ENCODE results near the gene C12orf57. TPM values are rescaled to one million over a fixed set of nuclear protein-coding genes. Genes with fewer than 3 reads are reported as not detected.

C12orf57 gene
- total RNA-seq, 4 donors from 2014 or later = 251 to 495 (median 436) TPM

DNA sequence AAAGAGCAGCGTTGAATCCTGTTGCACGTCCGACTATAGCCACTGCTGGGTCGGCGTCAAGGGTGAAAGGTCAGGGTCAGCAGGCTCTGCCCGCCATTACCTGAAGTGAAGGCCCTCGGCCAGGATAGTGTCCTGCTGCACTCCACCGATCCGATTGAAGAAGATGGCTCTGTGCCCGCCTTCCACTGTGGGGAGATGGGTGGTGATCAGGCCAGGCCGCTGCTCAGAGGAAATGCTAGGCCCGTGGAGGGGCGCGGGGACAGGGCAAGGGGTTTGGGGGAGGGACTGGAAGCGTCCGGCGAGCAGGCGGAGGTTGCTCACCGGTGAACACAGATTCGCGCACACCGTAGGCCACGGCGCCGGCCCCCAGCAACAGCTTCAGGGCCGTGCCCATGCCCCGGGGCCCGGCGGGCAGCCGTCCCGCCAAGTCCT, 26.3 kb downstream of the C12orf57 start:
- peak in 1 of 2 donors; percentile 82 for DNase-seq (ENCODE audit: low spot score in 2 of 2)
- H3K27me3 ChIP-seq = no peaks in the 10 kb centered on the region
- TF ChIP-seq EP300 (IDR thresholded peaks at IDR 0.05) = no peak
- TF ChIP-seq, protein P1, sequence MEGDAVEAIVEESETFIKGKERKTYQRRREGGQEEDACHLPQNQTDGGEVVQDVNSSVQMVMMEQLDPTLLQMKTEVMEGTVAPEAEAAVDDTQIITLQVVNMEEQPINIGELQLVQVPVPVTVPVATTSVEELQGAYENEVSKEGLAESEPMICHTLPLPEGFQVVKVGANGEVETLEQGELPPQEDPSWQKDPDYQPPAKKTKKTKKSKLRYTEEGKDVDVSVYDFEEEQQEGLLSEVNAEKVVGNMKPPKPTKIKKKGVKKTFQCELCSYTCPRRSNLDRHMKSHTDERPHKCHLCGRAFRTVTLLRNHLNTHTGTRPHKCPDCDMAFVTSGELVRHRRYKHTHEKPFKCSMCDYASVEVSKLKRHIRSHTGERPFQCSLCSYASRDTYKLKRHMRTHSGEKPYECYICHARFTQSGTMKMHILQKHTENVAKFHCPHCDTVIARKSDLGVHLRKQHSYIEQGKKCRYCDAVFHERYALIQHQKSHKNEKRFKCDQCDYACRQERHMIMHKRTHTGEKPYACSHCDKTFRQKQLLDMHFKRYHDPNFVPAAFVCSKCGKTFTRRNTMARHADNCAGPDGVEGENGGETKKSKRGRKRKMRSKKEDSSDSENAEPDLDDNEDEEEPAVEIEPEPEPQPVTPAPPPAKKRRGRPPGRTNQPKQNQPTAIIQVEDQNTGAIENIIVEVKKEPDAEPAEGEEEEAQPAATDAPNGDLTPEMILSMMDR (IDR thresholded peaks at IDR 0.05) = no peak
- TF ChIP-seq POLR2A (IDR thresholded peaks at IDR 0.05) = no peak
- no peak for TF ChIP-seq POLR2AphosphoS5 (IDR thresholded peaks at IDR 0.05)
- no peaks in the 10 kb centered on the region for H3K9me3 ChIP-seq
- H3K27ac ChIP-seq = peak overlapping the region; percentile 89
- peaks cover 52% of the 10 kb centered on the region for H3K4me1 ChIP-seq
- peak overlapping the region; percentile 78 for H3K4me3 ChIP-seq
- 1% methylated on average over 7 of the region's 31 CpGs for WGBS
- peaks cover 55% of the 10 kb centered on the region for H3K36me3 ChIP-seq

GRCh38 chr12:6974180-6974579, 30.4 kb downstream of the C12orf57 start:
- Histone ChIP-seq H3K27ac (no peak overlapping the region), H3K9me3 (no peaks in the 10 kb centered on the region), H3K4me3 (no peak overlapping the region), H3K36me3 (peaks cover 49% of the 10 kb centered on the region), H3K4me1 (peaks cover 29% of the 10 kb centered on the region), H3K27me3 (no peaks in the 10 kb centered on the region)
- WGBS = 86% methylated on average over 6 of the region's 6 CpGs
- DNase-seq (ENCODE audit: low spot score in 2 of 2) = peak in 1 of 2 donors; percentile 50
- TF ChIP-seq POLR2A (IDR thresholded peaks at IDR 0.05) = no peak

DNA sequence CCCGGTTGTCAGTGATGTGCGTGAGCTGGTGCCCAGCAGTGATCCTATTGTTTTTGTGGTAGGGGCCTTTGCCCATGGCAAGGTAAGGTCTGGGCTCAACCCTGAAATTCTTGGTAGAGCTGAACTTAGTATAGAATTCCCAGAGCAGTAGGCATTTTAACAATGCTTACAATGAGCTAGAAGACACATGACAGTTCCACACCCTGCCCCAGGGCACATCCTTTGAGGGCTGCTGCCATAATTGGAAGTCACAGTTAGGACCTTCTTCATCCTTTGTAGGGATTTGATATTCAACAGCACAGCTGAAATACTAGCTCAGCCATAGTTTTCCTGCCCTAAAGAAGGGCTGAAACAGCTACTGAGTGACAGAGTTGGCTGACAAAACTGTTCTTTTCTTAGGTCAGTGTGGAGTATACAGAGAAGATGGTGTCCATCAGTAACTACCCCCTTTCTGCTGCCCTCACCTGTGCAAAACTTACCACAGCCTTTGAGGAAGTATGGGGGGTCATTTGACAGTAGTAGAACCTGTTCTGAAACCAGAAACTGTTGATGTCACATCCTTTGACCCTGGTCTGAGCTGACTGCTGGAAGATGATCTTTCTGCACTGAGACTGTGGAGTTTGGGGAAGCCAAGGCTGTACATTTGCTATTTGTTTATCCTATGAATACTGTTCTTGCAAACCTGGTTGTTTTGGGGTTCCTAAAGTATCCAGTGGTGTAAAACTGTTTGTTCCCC, 31.6 kb downstream of the C12orf57 start:
- TF ChIP-seq EP300 (IDR thresholded peaks at IDR 0.05) (no peak), POLR2AphosphoS5 (IDR thresholded peaks at IDR 0.05) (no peak), POLR2A (IDR thresholded peaks at IDR 0.05) (no peak)
- TF ChIP-seq, protein P1 (IDR thresholded peaks at IDR 0.05) = no peak
- H3K27ac ChIP-seq = no peak overlapping the region
- H3K36me3 ChIP-seq = peaks cover 57% of the 10 kb centered on the region

DNA sequence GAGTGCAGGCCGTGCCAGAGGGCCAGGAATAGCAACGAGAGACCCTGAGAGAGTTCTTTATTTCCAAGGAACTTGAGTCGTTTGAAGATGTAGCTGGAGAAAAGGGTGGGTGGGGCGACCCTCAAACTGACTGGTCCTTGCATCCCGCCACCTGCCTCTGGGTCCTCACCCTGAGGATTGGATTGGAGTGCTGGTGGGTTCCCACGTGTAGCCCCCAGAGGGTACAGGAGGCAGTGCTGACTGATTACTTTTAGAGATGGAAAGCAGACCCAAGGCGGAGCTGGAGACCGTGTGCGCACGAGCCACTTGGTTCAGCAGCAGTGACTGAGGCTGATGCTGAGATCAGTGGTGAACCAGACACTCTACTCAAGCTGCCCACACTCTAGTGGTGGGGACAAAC, 33.8 kb downstream of the C12orf57 start:
- Histone ChIP-seq H3K4me3 (no peak overlapping the region), H3K27ac (no peak overlapping the region), H3K36me3 (peaks cover 78% of the 10 kb centered on the region), H3K4me1 (peaks cover 16% of the 10 kb centered on the region), H3K27me3 (no peaks in the 10 kb centered on the region), H3K9me3 (no peaks in the 10 kb centered on the region)
- TF ChIP-seq, protein P1 (IDR thresholded peaks at IDR 0.05) = no peak
- no peak for TF ChIP-seq POLR2AphosphoS5 (IDR thresholded peaks at IDR 0.05)
- no peak for TF ChIP-seq EP300 (IDR thresholded peaks at IDR 0.05)
- 77% methylated on average over 9 of the region's 10 CpGs for WGBS
- DNase-seq (ENCODE audit: low spot score in 2 of 2) = no peak

More for the DNA sequence above, 31.6 kb downstream of the C12orf57 start:
- Histone ChIP-seq H3K27me3 (no peaks in the 10 kb centered on the region), H3K4me3 (no peak overlapping the region), H3K9me3 (no peaks in the 10 kb centered on the region), H3K4me1 (peaks cover 26% of the 10 kb centered on the region)
- WGBS = 78% methylated on average over 2 of the region's 2 CpGs
- no peak for DNase-seq (ENCODE audit: low spot score in 2 of 2)

DNA sequence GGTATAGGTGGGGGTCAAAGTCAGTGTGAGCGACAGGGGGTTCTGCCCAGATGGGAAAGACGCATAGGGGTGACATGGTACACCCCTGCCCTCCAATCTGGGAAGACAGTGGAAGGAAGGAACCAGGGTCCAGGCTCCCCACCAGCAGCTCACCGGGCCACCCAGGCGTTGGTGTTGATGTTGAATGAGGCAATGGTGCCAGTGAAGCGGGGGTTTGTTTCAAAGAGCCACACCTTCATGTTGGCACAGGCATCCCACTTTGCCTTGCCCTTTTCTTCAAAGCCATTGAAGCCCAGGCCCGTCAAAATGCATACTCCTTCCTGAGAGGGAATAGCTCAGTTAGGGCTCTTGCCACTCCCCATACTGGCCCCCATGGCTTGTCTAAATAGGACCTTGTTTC, 34.4 kb downstream of the C12orf57 start:
- WGBS = 70% methylated on average over 6 of the region's 6 CpGs
- H3K4me1 ChIP-seq = peaks cover 16% of the 10 kb centered on the region
- TF ChIP-seq, protein P1 (IDR thresholded peaks at IDR 0.05) = no peak
- no peak for TF ChIP-seq EP300 (IDR thresholded peaks at IDR 0.05)
- no peak for TF ChIP-seq POLR2AphosphoS5 (IDR thresholded peaks at IDR 0.05)
- no peak for TF ChIP-seq POLR2A (IDR thresholded peaks at IDR 0.05)
- no peak overlapping the region for H3K27ac ChIP-seq
- no peaks in the 10 kb centered on the region for H3K9me3 ChIP-seq
- no peak overlapping the region for H3K4me3 ChIP-seq
- no peaks in the 10 kb centered on the region for H3K27me3 ChIP-seq
- no peak for DNase-seq (ENCODE audit: low spot score in 2 of 2)
- peaks cover 82% of the 10 kb centered on the region for H3K36me3 ChIP-seq
